Thoracic aorta (tissue), 2 donors: ENCODE results near the gene AHSG. TPM values are rescaled to one million over a fixed set of nuclear protein-coding genes. Genes with fewer than 3 reads are reported as not detected.

Experiments used
- ATAC-seq: fragments of 150-250 bp; one replicate; pipeline ENCODE4 v1.8.0; 2017; ENCODE audit warnings: low read depth; ENCODE audit not compliant: insufficient number of reproducible peaks, low FRiP score
- DNase-seq: peaks from one replicate; pipeline ENCODE4 v3.0.0-alpha.2; 2020; ENCODE audit warnings: low spot score
- H3K27ac ChIP-seq, 2 donors: fragments of 200-600 bp; sonication (generic); 1 replicate in 1 of 2; 2 replicates in 1 of 2; pipeline ENCODE4 v1.5.1; 2016; ENCODE audit warnings: mild to moderate bottlenecking in 2 of 2, moderate library complexity in 2 of 2
- H3K27me3 ChIP-seq: fragments of 200-600 bp; sonication (generic); replicated peaks from 2 replicates; pipeline ENCODE4 v1.6.0; 2016; ENCODE audit warnings: mild to moderate bottlenecking; ENCODE audit not compliant: insufficient read depth
- H3K36me3 ChIP-seq: fragments of 200-600 bp; sonication (generic); one replicate; pipeline ENCODE4 v1.5.1; 2016
- H3K4me1 ChIP-seq, 2 donors: fragments of 200-600 bp; sonication (generic); 1 replicate in 1 of 2; 2 replicates in 1 of 2; pipeline versions ENCODE4 v1.5.1 to v1.6.0; 2016; ENCODE audit warnings: low read depth in 2 of 2, mild to moderate bottlenecking in 1 of 2; ENCODE audit not compliant: control insufficient read depth in 1 of 2
- H3K4me3 ChIP-seq: fragments of 200-600 bp; sonication (generic); 2 replicates; pipeline ENCODE4 v1.5.1; 2016; ENCODE audit warnings: mild to moderate bottlenecking
- H3K9me3 ChIP-seq: fragments of 200-600 bp; sonication (generic); 2 replicates; pipeline ENCODE4 v1.5.1; 2016
- CTCF ChIP-seq: fragments of 200-600 bp; sonication (generic); IDR thresholded peaks from one replicate; pipeline ENCODE4 v1.5.1; 2019; ENCODE audit warnings: antibody characterized with exemption
- total RNA-seq, 2 donors: library from RNA; depleted of rRNA; stranded (reverse); fragments of >200 nt; gene quantifications; one replicate each; pipeline versions ENCODE4 v1.1.0 to v1.2.3, GENCODE V29; 2016

Gene AHSG
- total RNA-seq, 2 donors from 2014 or later, result not detected

DNA sequence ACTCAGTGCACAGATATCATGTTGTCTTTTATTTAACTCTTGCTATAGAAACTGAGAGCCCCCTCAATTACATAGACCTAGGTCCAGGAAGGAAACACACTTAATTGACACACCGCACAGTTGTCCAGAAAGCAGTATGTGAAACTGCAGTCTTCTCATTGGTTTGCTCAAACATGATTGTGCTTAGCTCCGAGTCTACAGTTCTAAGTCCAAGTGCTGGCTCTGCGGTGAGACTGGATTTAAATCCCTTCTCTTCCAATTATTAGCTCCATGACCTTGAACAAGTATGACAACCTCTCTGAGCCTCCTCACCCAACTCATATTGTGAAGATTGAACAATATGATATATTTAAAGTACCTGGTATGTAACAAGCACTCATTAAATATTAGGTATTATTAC is 19.0 kb upstream of the AHSG start:
- H3K27ac ChIP-seq, result no peak overlapping the region
- TF ChIP-seq CTCF, result no peak

GRCh38 chr3:186594591-186595113 is 18.2 kb upstream of the AHSG start:
- Histone ChIP-seq H3K4me1 (peaks cover 0 to 5% of the 10 kb centered on the region in 2 donors), H3K36me3 (no peaks in the 10 kb centered on the region), H3K9me3 (no peaks in the 10 kb centered on the region), H3K27ac (no peak overlapping the region), H3K4me3 (no peak overlapping the region), H3K27me3 (no peaks in the 10 kb centered on the region)
- ATAC-seq (no peak), DNase-seq (no peak)
- no peak for TF ChIP-seq CTCF

More for the DNA sequence above, 19.0 kb upstream of the AHSG start:
- Histone ChIP-seq H3K4me1 (peaks cover 0 to 4% of the 10 kb centered on the region in 2 donors), H3K9me3 (no peaks in the 10 kb centered on the region), H3K4me3 (no peak overlapping the region), H3K36me3 (no peaks in the 10 kb centered on the region), H3K27me3 (no peaks in the 10 kb centered on the region)
- DNase-seq, result no peak
- ATAC-seq, result no peak

DNA sequence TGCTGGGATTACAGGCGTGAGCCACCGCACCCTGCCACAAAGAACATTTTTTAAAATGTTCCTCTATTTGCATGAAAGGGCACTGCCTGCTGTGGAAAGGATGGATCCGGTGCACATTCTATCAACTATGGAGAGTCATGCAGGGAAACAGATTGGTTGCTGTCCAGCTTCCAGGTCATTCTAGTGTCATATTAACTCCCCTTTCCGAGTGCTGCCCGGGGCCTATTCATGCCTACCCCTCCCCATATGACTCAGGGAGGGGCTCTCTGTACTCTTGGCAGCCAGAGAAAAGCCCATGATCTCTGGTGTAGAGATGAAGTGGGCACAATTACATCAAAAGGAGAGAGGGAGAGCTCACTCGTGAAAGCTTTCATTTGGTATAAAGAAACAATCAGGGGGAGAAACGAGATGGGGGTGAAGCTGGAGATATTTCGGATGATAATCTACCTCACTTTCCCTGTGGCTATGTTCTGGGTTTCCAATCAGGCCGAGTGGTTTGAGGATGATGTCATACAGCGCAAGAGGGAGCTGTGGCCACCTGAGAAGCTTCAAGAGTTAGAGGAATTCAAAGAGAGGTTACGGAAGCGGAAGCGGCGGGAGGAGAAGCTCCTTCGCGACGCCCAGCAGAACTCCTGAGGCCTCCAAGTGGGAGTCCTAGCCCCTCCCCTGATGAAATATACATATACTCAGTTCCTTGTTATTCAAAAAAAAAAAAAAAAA is 16.1 kb upstream of the AHSG start:
- Histone ChIP-seq H3K4me3 (no peak overlapping the region), H3K27me3 (no peaks in the 10 kb centered on the region), H3K27ac (no peak overlapping the region), H3K36me3 (no peaks in the 10 kb centered on the region), H3K9me3 (no peaks in the 10 kb centered on the region), H3K4me1 (peaks cover 0 to 5% of the 10 kb centered on the region in 2 donors)
- DNase-seq, result no peak
- no peak for TF ChIP-seq CTCF
- no peak for ATAC-seq

GRCh38 chr3:186598108-186598784 is 14.6 kb upstream of the AHSG start:
- peaks cover 0 to 5% of the 10 kb centered on the region in 2 donors for H3K4me1 ChIP-seq
- H3K36me3 ChIP-seq, result no peaks in the 10 kb centered on the region
- H3K27ac ChIP-seq, result peak overlapping the region in 1 of 2 donors; percentile 60
- H3K4me3 ChIP-seq, result no peak overlapping the region
- no peaks in the 10 kb centered on the region for H3K27me3 ChIP-seq
- no peaks in the 10 kb centered on the region for H3K9me3 ChIP-seq
- no peak for TF ChIP-seq CTCF
- ATAC-seq, result peak; percentile 62
- peak; percentile 10 for DNase-seq

GRCh38 chr3:186598794-186599141 is 14.1 kb upstream of the AHSG start:
- TF ChIP-seq CTCF, result no peak
- H3K27me3 ChIP-seq, result no peaks in the 10 kb centered on the region
- no peak overlapping the region for H3K4me3 ChIP-seq
- H3K9me3 ChIP-seq, result no peaks in the 10 kb centered on the region
- peak overlapping the region in 1 of 2 donors; percentile 60 for H3K27ac ChIP-seq
- H3K4me1 ChIP-seq, result peaks cover 0 to 5% of the 10 kb centered on the region in 2 donors
- ATAC-seq (no peak), DNase-seq (no peak)
- no peaks in the 10 kb centered on the region for H3K36me3 ChIP-seq
